Measurements from ENCODE around the gene SLC39A11. TPM values are rescaled to one million over a fixed set of nuclear protein-coding genes. Genes with fewer than 3 reads are reported as not detected.
"Not testable (repeated sequence)": the region's sequence is repeated elsewhere in the genome, so short reads cannot be mapped to it uniquely, and the experiment has no call there.

The SLC39A11 gene
- total RNA-seq, 1 experiment from 2014 or later, result 15.2 TPM

GRCh38 chr17:72898725-72899124 is 193.8 kb downstream of the SLC39A11 start:
- Histone ChIP-seq H3K56ac (ENCODE audit: insufficient read length, low read depth, low read length) (no peak overlapping the region), H4K20me1 (ENCODE audit: control insufficient read depth, insufficient read depth, insufficient read length) (no peaks in the 10 kb centered on the region), H3K27ac (ENCODE audit: insufficient read length, low read depth, low read length) (no peak overlapping the region), H3K23me2 (ENCODE audit: insufficient read length, low read depth, low read length, poor library complexity, severe bottlenecking) (no peaks in the 10 kb centered on the region), H3K9ac (ENCODE audit: extremely low read depth, insufficient read length, low read length) (no peak overlapping the region), H3K23ac (ENCODE audit: insufficient read length, low read depth, low read length) (no peak overlapping the region), H4K5ac (ENCODE audit: insufficient read length, low read depth, low read length) (no peak overlapping the region), H4K91ac (ENCODE audit: insufficient read length, low read depth, low read length) (no peak overlapping the region), H2BK15ac (ENCODE audit: low read depth, low read length) (no peak overlapping the region), H3K14ac (ENCODE audit: insufficient read depth, low read length) (no peak overlapping the region), H2BK5ac (ENCODE audit: insufficient read length, low read length) (no peak overlapping the region), H3K79me2 (ENCODE audit: insufficient read depth, low read length) (no peaks in the 10 kb centered on the region), H3K27me3 (ENCODE audit: insufficient read depth, low read length) (no peaks in the 10 kb centered on the region; the same call in 1 of the 2 replicates), H2BK120ac (ENCODE audit: low read depth, low read length, poor library complexity, severe bottlenecking) (no peak overlapping the region), H3K4me1 (ENCODE audit: insufficient read depth, low read length) (no peaks in the 10 kb centered on the region; the same call in 1 of the 2 replicates), H2AK5ac (ENCODE audit: insufficient read length, low read length) (no peak overlapping the region), H3K9me3 (ENCODE audit: control insufficient read depth, low read depth, low read length) (no peaks in the 10 kb centered on the region), H2BK20ac (ENCODE audit: low read depth, low read length, poor library complexity, severe bottlenecking) (no peak overlapping the region), H4K8ac (replicated peaks; ENCODE audit: insufficient read length, low read depth, low read length) (no peak overlapping the region), H3K18ac (ENCODE audit: insufficient read length, low read depth, low read length) (no peak overlapping the region), H3K4me2 (ENCODE audit: insufficient read depth, insufficient read length, low read length) (no peak overlapping the region), H3K79me1 (ENCODE audit: insufficient read depth, low read depth, low read length, poor library complexity, severe bottlenecking) (no peaks in the 10 kb centered on the region), H2BK12ac (ENCODE audit: insufficient read length, low read depth, low read length) (no peak overlapping the region), H2AFZ (ENCODE audit: low read length) (no peak overlapping the region), H3T11ph (ENCODE audit: low read length) (no peak overlapping the region), H3K4ac (ENCODE audit: low read depth, low read length) (no peak overlapping the region)
- H3K36me3 Mint-ChIP-seq (ENCODE audit: insufficient read depth in 1 of 3, low read depth in 3 of 3), result no peaks in the 10 kb centered on the region
- TF ChIP-seq, protein P1, sequence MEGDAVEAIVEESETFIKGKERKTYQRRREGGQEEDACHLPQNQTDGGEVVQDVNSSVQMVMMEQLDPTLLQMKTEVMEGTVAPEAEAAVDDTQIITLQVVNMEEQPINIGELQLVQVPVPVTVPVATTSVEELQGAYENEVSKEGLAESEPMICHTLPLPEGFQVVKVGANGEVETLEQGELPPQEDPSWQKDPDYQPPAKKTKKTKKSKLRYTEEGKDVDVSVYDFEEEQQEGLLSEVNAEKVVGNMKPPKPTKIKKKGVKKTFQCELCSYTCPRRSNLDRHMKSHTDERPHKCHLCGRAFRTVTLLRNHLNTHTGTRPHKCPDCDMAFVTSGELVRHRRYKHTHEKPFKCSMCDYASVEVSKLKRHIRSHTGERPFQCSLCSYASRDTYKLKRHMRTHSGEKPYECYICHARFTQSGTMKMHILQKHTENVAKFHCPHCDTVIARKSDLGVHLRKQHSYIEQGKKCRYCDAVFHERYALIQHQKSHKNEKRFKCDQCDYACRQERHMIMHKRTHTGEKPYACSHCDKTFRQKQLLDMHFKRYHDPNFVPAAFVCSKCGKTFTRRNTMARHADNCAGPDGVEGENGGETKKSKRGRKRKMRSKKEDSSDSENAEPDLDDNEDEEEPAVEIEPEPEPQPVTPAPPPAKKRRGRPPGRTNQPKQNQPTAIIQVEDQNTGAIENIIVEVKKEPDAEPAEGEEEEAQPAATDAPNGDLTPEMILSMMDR (conservative IDR thresholded peaks at IDR 0.05), result no peak
- H3K27ac Mint-ChIP-seq, result no peak overlapping the region
- peaks cover 16 to 20% of the 10 kb centered on the region in 2 experiments for H3K4me1 Mint-ChIP-seq
- no peak overlapping the region for H3K4me3 Mint-ChIP-seq
- H3K9me3 Mint-ChIP-seq, result no peaks in the 10 kb centered on the region
- WGBS (ENCODE audit: extremely low coverage, insufficient read length, low lambda C conversion rate), result no CpG with 5 or more reads among the region's 9 CpGs
- no peak for DNase-seq
- no peaks in the 10 kb centered on the region for H3K27me3 Mint-ChIP-seq (ENCODE audit: low read depth)

- H2BK12ac ChIP-seq (ENCODE audit: insufficient read length, low read depth, low read length); H3K27me3 ChIP-seq (ENCODE audit: insufficient read depth, low read length); H3T11ph ChIP-seq (ENCODE audit: low read length); DNase-seq; H4K5ac ChIP-seq (ENCODE audit: insufficient read length, low read depth, low read length); H2BK120ac ChIP-seq (ENCODE audit: low read depth, low read length, poor library complexity, severe bottlenecking); H3K79me2 ChIP-seq (ENCODE audit: insufficient read depth, low read length); H3K4me1 ChIP-seq (ENCODE audit: insufficient read depth, low read length); H3K18ac ChIP-seq (ENCODE audit: insufficient read length, low read depth, low read length); H3K14ac ChIP-seq (ENCODE audit: insufficient read depth, low read length); H3K9me3 ChIP-seq (ENCODE audit: control insufficient read depth, low read depth, low read length); H3K4ac ChIP-seq (ENCODE audit: low read depth, low read length); H3K4me2 ChIP-seq (ENCODE audit: insufficient read depth, insufficient read length, low read length); H3K27me3 Mint-ChIP-seq (ENCODE audit: low read depth); H2AFZ ChIP-seq (ENCODE audit: low read length); H3K27ac Mint-ChIP-seq; H3K9me3 Mint-ChIP-seq; H2BK15ac ChIP-seq (ENCODE audit: low read depth, low read length); H2BK20ac ChIP-seq (ENCODE audit: low read depth, low read length, poor library complexity, severe bottlenecking); H2AK5ac ChIP-seq (ENCODE audit: insufficient read length, low read length); H4K8ac ChIP-seq (replicated peaks; ENCODE audit: insufficient read length, low read depth, low read length); H3K27ac ChIP-seq (ENCODE audit: insufficient read length, low read depth, low read length); H3K23me2 ChIP-seq (ENCODE audit: insufficient read length, low read depth, low read length, poor library complexity, severe bottlenecking); H3K4me3 Mint-ChIP-seq; H3K56ac ChIP-seq (ENCODE audit: insufficient read length, low read depth, low read length); H2BK5ac ChIP-seq (ENCODE audit: insufficient read length, low read length); H3K23ac ChIP-seq (ENCODE audit: insufficient read length, low read depth, low read length); H3K36me3 Mint-ChIP-seq (ENCODE audit: insufficient read depth in 1 of 3, low read depth in 3 of 3); H4K91ac ChIP-seq (ENCODE audit: insufficient read length, low read depth, low read length); H3K79me1 ChIP-seq (ENCODE audit: insufficient read depth, low read depth, low read length, poor library complexity, severe bottlenecking); H3K9ac ChIP-seq (ENCODE audit: extremely low read depth, insufficient read length, low read length); H4K20me1 ChIP-seq (ENCODE audit: control insufficient read depth, insufficient read depth, insufficient read length): not testable (repeated sequence)
- no CpG with 5 or more reads among the region's 7 CpGs for WGBS (ENCODE audit: extremely low coverage, insufficient read length, low lambda C conversion rate)
- peaks cover 11 to 20% of the 10 kb centered on the region in 2 experiments for H3K4me1 Mint-ChIP-seq
Observed at GRCh38 chr17:72896288-72896687, 196.2 kb downstream of the SLC39A11 start.
